NB4 (cell line): Measurements from ENCODE around the gene PPP2R5C.
"Not testable (repeated sequence)": the region's sequence is repeated elsewhere in the genome, so short reads cannot be mapped to it uniquely, and the experiment has no call there.

Experiments
- DNase-seq: peaks from one replicate; pipeline ENCODE4 v3.0.0; 2010; ENCODE audit warnings: low read depth
- H3K4me3 ChIP-seq: one replicate; pipeline ENCODE4 v1.5.1; 2011; ENCODE audit warnings: mild to moderate bottlenecking, low read depth, low read length, moderate library complexity
- CTCF ChIP-seq: IDR thresholded peaks from one replicate; pipeline ENCODE4 v1.5.1; 2012; ENCODE audit warnings: low read depth, low read length
- MAX ChIP-seq: IDR thresholded peaks from 2 replicates; pipeline ENCODE4 v1.6.1; 2011; ENCODE audit warnings: low read depth, low read length
- MYC ChIP-seq: IDR thresholded peaks from 2 replicates; pipeline ENCODE4 v1.6.1; 2011; ENCODE audit warnings: low read depth, low read length
- POLR2A ChIP-seq: IDR thresholded peaks from 2 replicates; pipeline ENCODE4 v1.6.1; 2011; ENCODE audit warnings: mild to moderate bottlenecking; ENCODE audit not compliant: insufficient read length; ENCODE audit errors: extremely low read depth

Gene PPP2R5C

GRCh38 chr14:101761032-101761880 is at the start of gene PPP2R5C:
Gene PPP2R5C (plus strand): TSS chr14:101761709. CDS start chr14:101761894, 185 bp downstream.
- peak within 1 kb of the TSS; percentile 82 for H3K4me3 ChIP-seq
- peak; percentile 92 for DNase-seq
- TF ChIP-seq POLR2A, result peak; percentile 88
- TF ChIP-seq CTCF, result no peak
- peak; percentile 53 for TF ChIP-seq MAX
- peak; percentile 72; the same call in 1 of the 2 replicates for TF ChIP-seq MYC

- H3K4me3 ChIP-seq, DNase-seq: not testable (repeated sequence)
Measured at GRCh38 chr14:101711857-101712233, 49.7 kb upstream of the PPP2R5C start.

- not testable (repeated sequence) for DNase-seq, H3K4me3 ChIP-seq
Measured at GRCh38 chr14:101712341-101712740, 49.2 kb upstream of the PPP2R5C start.

- DNase-seq, H3K4me3 ChIP-seq: not testable (repeated sequence)
Measured at GRCh38 chr14:101713091-101713490, 48.4 kb upstream of the PPP2R5C start.

- no peak for DNase-seq
- TF ChIP-seq MYC, result no peak
- TF ChIP-seq MAX, result no peak
- TF ChIP-seq CTCF, result no peak
- TF ChIP-seq POLR2A, result no peak
- H3K4me3 ChIP-seq, result no peak overlapping the region
Measured at GRCh38 chr14:101713621-101714349, 47.7 kb upstream of the PPP2R5C start.

- DNase-seq, result no peak
- no peak for TF ChIP-seq CTCF
- no peak for TF ChIP-seq MYC
- no peak for TF ChIP-seq MAX
- TF ChIP-seq POLR2A, result no peak
- H3K4me3 ChIP-seq, result no peak overlapping the region
Measured at GRCh38 chr14:101714394-101714793, 47.1 kb upstream of the PPP2R5C start.

- no peak for DNase-seq
- TF ChIP-seq MAX, result no peak
- TF ChIP-seq CTCF, result no peak
- no peak for TF ChIP-seq POLR2A
- no peak for TF ChIP-seq MYC
- H3K4me3 ChIP-seq, result no peak overlapping the region
Measured at GRCh38 chr14:101715210-101716076, 46.1 kb upstream of the PPP2R5C start.
